Testis (tissue), 2 donors: Measurements from ENCODE around the gene ATP5F1E.

Source experiments
- CTCF ChIP-seq, 3 experiments: fragments of 450-650 bp in 2 of 3; fragments of 200-600 bp in 1 of 3; sonication (generic) in 1 of 3; IDR thresholded peaks; one replicate each; pipeline ENCODE4 v1.5.1; 2016 to 2019; ENCODE audit warnings: antibody characterized with exemption in 3 of 3, mild to moderate bottlenecking in 2 of 3, moderate library complexity in 1 of 3
- POLR2A ChIP-seq: fragments of 450-650 bp; IDR thresholded peaks from one replicate; pipeline ENCODE4 v1.6.1; 2017; ENCODE audit warnings: antibody characterized with exemption, mild to moderate bottlenecking, moderate library complexity

- TF ChIP-seq CTCF (IDR thresholded peaks at IDR 0.05): no peak
- TF ChIP-seq POLR2A: no peak
These were observed 30.5 kb downstream of the ATP5F1E start for GRCh38 chr20:59001449-59002171.
